ENCODE measurements around the gene HEATR9. TPM values are rescaled to one million over a fixed set of nuclear protein-coding genes. Genes with fewer than 3 reads are reported as not detected.
A peak's percentile ranks its signal among the peaks of the same experiment; 100 is the strongest.

Gene HEATR9
- total RNA-seq, 1 donor from 2014 or later = 0.21 TPM

GRCh38 chr17:35906191-35906925, 37.7 kb upstream of the HEATR9 start:
- Histone ChIP-seq H3K27me3 (ENCODE audit: low read depth) (no peaks in the 10 kb centered on the region), H3K9me3 (no peaks in the 10 kb centered on the region), H3K4me1 (no peaks in the 10 kb centered on the region), H3K27ac (no peak overlapping the region), H3K36me3 (no peaks in the 10 kb centered on the region), H3K4me3 (no peak overlapping the region)
- intact Hi-C loops (cut with DNase I) = no loop called here
- no peak for TF ChIP-seq CTCF (IDR thresholded peaks at IDR 0.05)
- ATAC-seq = no peak
- DNase-seq = no peak

GRCh38 chr17:35903451-35903850, 34.8 kb upstream of the HEATR9 start:
- TF ChIP-seq CTCF (IDR thresholded peaks at IDR 0.05) = no peak
- Histone ChIP-seq H3K9me3 (no peaks in the 10 kb centered on the region), H3K36me3 (no peaks in the 10 kb centered on the region), H3K27me3 (ENCODE audit: low read depth) (no peaks in the 10 kb centered on the region), H3K4me1 (no peaks in the 10 kb centered on the region), H3K4me3 (no peak overlapping the region), H3K27ac (no peak overlapping the region)
- DNase-seq (no peak), ATAC-seq (no peak)
- intact Hi-C loops (cut with DNase I) = no loop called here

- no peak for TF ChIP-seq CTCF (IDR thresholded peaks at IDR 0.05)
- DNase-seq = no peak
- Histone ChIP-seq H3K4me1 (no peaks in the 10 kb centered on the region), H3K27ac (no peak overlapping the region), H3K4me3 (no peak overlapping the region), H3K36me3 (no peaks in the 10 kb centered on the region), H3K27me3 (ENCODE audit: low read depth) (no peaks in the 10 kb centered on the region), H3K9me3 (no peaks in the 10 kb centered on the region)
- no peak for ATAC-seq
- intact Hi-C loops (cut with DNase I) = no loop called here
These were observed 33.0 kb upstream of the HEATR9 start for GRCh38 chr17:35901631-35902175.

- no peak for DNase-seq
- no peak for ATAC-seq
- intact Hi-C loops (cut with DNase I) = no loop called here
These were observed 32.2 kb upstream of the HEATR9 start for GRCh38 chr17:35900708-35901480.

GRCh38 chr17:35900280-35900679, 31.6 kb upstream of the HEATR9 start:
- H3K27me3 ChIP-seq (ENCODE audit: low read depth) = no peaks in the 10 kb centered on the region
- no peaks in the 10 kb centered on the region for H3K36me3 ChIP-seq
- ATAC-seq (no peak), DNase-seq (no peak)
- intact Hi-C loops (cut with DNase I) = no loop called here
- H3K4me1 ChIP-seq = no peaks in the 10 kb centered on the region
- H3K4me3 ChIP-seq = no peak overlapping the region
- H3K9me3 ChIP-seq = no peaks in the 10 kb centered on the region
- TF ChIP-seq CTCF (IDR thresholded peaks at IDR 0.05) = no peak
- no peak overlapping the region for H3K27ac ChIP-seq

More at GRCh38 chr17:35900708-35901480, 32.2 kb upstream of the HEATR9 start:
- TF ChIP-seq CTCF (IDR thresholded peaks at IDR 0.05) = no peak
- Histone ChIP-seq H3K4me1 (no peaks in the 10 kb centered on the region), H3K27me3 (ENCODE audit: low read depth) (no peaks in the 10 kb centered on the region), H3K9me3 (no peaks in the 10 kb centered on the region), H3K27ac (peak overlapping the region; percentile 18), H3K36me3 (no peaks in the 10 kb centered on the region), H3K4me3 (no peak overlapping the region)

Data from lower lobe of right lung (tissue), 2 donors.